HL-60 (cell line): Measurements from ENCODE around the gene TMEM72.

Source experiments
- CTCF ChIP-seq: IDR thresholded peaks from one replicate; pipeline ENCODE4 v1.5.1; 2011; ENCODE audit warnings: low read length, control low read depth, inconsistent platforms; ENCODE audit not compliant: insufficient read depth
- POLR2AphosphoS5 ChIP-seq: IDR thresholded peaks from 2 replicates; pipeline ENCODE4 v1.6.1; 2012; ENCODE audit warnings: low read depth

- TF ChIP-seq CTCF (no peak), POLR2AphosphoS5 (no peak)
Measured at GRCh38 chr10:44864051-44864450, 47.1 kb upstream of the TMEM72 start.
